ENCODE data around the gene GJB6.

DNA sequence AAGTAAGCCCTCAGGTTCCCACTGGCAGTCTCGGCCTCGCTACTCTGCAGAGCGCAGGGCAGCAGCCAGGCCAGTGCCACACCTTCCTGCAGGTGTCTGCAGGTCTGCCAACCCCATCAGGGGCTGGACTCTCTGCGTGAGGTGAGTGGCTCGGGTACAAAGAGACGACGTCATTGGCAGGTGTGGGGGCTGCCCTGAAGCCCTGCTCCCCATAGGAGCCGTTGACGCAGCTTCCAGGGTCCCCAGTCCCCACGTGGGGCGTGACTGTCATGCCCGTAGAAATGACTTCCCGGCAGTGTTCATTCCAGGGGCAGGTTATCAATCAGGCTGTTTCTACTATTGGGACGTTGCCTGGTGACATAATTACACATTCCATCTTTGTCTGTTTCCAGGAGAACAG, 15.3 kb upstream of the GJB6 start:
- TF ChIP-seq, protein P1, sequence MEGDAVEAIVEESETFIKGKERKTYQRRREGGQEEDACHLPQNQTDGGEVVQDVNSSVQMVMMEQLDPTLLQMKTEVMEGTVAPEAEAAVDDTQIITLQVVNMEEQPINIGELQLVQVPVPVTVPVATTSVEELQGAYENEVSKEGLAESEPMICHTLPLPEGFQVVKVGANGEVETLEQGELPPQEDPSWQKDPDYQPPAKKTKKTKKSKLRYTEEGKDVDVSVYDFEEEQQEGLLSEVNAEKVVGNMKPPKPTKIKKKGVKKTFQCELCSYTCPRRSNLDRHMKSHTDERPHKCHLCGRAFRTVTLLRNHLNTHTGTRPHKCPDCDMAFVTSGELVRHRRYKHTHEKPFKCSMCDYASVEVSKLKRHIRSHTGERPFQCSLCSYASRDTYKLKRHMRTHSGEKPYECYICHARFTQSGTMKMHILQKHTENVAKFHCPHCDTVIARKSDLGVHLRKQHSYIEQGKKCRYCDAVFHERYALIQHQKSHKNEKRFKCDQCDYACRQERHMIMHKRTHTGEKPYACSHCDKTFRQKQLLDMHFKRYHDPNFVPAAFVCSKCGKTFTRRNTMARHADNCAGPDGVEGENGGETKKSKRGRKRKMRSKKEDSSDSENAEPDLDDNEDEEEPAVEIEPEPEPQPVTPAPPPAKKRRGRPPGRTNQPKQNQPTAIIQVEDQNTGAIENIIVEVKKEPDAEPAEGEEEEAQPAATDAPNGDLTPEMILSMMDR (conservative IDR thresholded peaks at IDR 0.05) = no peak
- TF ChIP-seq ZFX (IDR thresholded peaks at IDR 0.05) = no peak

Data from C4-2B (cell line).